Measurements from ENCODE around the gene ESYT3. TPM values are rescaled to one million over a fixed set of nuclear protein-coding genes. Genes with fewer than 3 reads are reported as not detected.

The ESYT3 gene
- total RNA-seq, 1 donor from 2014 or later, result 2.2 TPM

- no peak overlapping the region for H3K4me3 ChIP-seq (ENCODE audit: low read depth, low read length)
- DNase-seq (ENCODE audit: low read depth), result no peak
- TF ChIP-seq CTCF (conservative IDR thresholded peaks at IDR 0.05; ENCODE audit: low read depth, low read length), result no peak
Observed at GRCh38 chr3:138442433-138442832, 8.0 kb downstream of the ESYT3 start.

DNA sequence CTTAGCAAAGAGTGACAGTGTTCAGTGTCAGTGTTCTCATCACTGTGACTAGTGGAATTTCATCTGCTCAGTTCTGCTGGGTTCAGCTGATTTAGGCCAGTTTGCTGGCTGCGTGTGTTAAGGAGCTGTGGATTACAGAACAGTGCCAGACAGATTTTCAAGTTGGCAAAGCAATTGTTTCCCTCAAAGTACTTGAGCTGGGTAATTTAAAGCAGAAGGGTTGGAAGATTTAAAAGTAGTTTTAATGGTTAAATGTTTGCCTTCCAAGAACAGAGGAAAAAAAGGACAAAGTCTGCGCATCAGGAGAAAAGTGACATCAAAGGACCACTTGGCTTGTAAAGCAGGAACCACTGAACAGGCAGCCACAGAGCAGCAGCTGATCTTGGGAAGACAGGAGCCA lies 8.7 kb downstream of the ESYT3 start:
- no peak for TF ChIP-seq CTCF (conservative IDR thresholded peaks at IDR 0.05; ENCODE audit: low read depth, low read length)
- no peak for DNase-seq (ENCODE audit: low read depth)
- H3K4me3 ChIP-seq (ENCODE audit: low read depth, low read length), result no peak overlapping the region

GRCh38 chr3:138443521-138444503 lies 9.4 kb downstream of the ESYT3 start:
- no peak overlapping the region for H3K4me3 ChIP-seq (ENCODE audit: low read depth, low read length)
- DNase-seq (ENCODE audit: low read depth), result no peak
- no peak for TF ChIP-seq CTCF (conservative IDR thresholded peaks at IDR 0.05; ENCODE audit: low read depth, low read length)

DNA sequence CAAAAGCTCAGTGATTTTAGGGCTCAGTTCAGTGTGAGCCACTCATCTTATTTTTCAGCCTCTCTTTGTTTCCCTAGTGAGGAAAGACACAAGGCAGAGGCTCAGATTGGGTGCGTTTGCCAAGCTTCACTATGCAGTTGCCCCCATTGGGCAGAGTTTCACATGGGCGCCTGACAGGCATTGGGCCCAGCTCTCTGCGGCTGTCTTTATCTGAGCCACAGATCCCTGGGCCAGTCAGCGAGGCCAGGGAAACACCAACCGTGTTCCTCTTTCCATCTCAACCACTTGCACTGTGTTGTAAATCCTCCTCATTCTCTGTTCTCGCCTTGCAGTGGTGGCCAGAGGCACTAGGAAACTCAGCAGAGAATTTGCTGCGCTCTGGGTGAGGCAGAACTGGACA lies 10.8 kb downstream of the ESYT3 start:
- no peak for TF ChIP-seq CTCF (conservative IDR thresholded peaks at IDR 0.05; ENCODE audit: low read depth, low read length)
- no peak for DNase-seq (ENCODE audit: low read depth)
- no peak overlapping the region for H3K4me3 ChIP-seq (ENCODE audit: low read depth, low read length)

GRCh38 chr3:138445654-138446053 lies 11.2 kb downstream of the ESYT3 start:
- H3K4me3 ChIP-seq (ENCODE audit: low read depth, low read length), result no peak overlapping the region
- no peak for DNase-seq (ENCODE audit: low read depth)
- TF ChIP-seq CTCF (conservative IDR thresholded peaks at IDR 0.05; ENCODE audit: low read depth, low read length), result no peak

- no peak overlapping the region for H3K4me3 ChIP-seq (ENCODE audit: low read depth, low read length)
- TF ChIP-seq CTCF (conservative IDR thresholded peaks at IDR 0.05; ENCODE audit: low read depth, low read length), result no peak
- no peak for DNase-seq (ENCODE audit: low read depth)
Observed at GRCh38 chr3:138448631-138449030, 14.2 kb downstream of the ESYT3 start.

GRCh38 chr3:138449490-138449889 lies 15.1 kb downstream of the ESYT3 start:
- no peak for DNase-seq (ENCODE audit: low read depth)
- TF ChIP-seq CTCF (conservative IDR thresholded peaks at IDR 0.05; ENCODE audit: low read depth, low read length), result no peak
- no peak overlapping the region for H3K4me3 ChIP-seq (ENCODE audit: low read depth, low read length)
